ENCODE data around the gene COL11A1.

DNA sequence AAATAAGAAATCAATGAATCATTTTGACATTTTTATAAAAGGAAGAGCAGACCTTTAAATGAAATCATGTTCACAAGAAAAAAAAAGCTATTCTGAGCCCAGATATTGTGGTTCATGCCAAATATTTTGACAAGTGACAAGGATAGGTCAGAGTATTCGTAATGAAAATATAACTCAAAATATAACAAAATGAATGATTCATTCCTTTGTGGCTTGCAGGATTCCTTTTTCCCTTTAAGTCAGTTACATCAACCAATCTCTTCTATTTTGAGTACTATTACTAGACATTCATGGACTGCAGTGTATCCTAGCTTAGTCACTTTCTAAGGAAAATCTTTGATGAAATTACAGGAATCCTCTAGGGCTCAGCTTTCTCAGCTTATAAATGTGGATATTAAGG lies 188.7 kb downstream of the COL11A1 start:
- TF ChIP-seq POLR2AphosphoS2 (IDR thresholded peaks at IDR 0.05; ENCODE audit: low read depth, low read length) (no peak), ZKSCAN1 (IDR thresholded peaks at IDR 0.05; ENCODE audit: low read length) (no peak), U2AF1 (optimal IDR thresholded peaks at IDR 0.05; ENCODE audit: low read depth, low read length) (no peak), ZBTB8A (CRISPR knock-in tag; IDR thresholded peaks at IDR 0.05; ENCODE audit: borderline replicate concordance, low read depth) (no peak), SKIL (CRISPR knock-in tag; IDR thresholded peaks at IDR 0.05; ENCODE audit: borderline replicate concordance) (no peak), MXD4 (CRISPR knock-in tag; IDR thresholded peaks at IDR 0.05) (no peak), ZNF775 (CRISPR knock-in tag; IDR thresholded peaks at IDR 0.05; ENCODE audit: borderline replicate concordance) (no peak), ZNF12 (CRISPR knock-in tag; IDR thresholded peaks at IDR 0.05) (no peak), HCFC1 (IDR thresholded peaks at IDR 0.05; ENCODE audit: low read depth, low read length) (no peak), CBX1 (IDR thresholded peaks at IDR 0.05; ENCODE audit: low read depth) (no peak)
- TF ChIP-seq, protein P1, sequence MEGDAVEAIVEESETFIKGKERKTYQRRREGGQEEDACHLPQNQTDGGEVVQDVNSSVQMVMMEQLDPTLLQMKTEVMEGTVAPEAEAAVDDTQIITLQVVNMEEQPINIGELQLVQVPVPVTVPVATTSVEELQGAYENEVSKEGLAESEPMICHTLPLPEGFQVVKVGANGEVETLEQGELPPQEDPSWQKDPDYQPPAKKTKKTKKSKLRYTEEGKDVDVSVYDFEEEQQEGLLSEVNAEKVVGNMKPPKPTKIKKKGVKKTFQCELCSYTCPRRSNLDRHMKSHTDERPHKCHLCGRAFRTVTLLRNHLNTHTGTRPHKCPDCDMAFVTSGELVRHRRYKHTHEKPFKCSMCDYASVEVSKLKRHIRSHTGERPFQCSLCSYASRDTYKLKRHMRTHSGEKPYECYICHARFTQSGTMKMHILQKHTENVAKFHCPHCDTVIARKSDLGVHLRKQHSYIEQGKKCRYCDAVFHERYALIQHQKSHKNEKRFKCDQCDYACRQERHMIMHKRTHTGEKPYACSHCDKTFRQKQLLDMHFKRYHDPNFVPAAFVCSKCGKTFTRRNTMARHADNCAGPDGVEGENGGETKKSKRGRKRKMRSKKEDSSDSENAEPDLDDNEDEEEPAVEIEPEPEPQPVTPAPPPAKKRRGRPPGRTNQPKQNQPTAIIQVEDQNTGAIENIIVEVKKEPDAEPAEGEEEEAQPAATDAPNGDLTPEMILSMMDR (CRISPR knock-in tag; IDR thresholded peaks at IDR 0.05): no peak
- TF ChIP-seq, protein P2, sequence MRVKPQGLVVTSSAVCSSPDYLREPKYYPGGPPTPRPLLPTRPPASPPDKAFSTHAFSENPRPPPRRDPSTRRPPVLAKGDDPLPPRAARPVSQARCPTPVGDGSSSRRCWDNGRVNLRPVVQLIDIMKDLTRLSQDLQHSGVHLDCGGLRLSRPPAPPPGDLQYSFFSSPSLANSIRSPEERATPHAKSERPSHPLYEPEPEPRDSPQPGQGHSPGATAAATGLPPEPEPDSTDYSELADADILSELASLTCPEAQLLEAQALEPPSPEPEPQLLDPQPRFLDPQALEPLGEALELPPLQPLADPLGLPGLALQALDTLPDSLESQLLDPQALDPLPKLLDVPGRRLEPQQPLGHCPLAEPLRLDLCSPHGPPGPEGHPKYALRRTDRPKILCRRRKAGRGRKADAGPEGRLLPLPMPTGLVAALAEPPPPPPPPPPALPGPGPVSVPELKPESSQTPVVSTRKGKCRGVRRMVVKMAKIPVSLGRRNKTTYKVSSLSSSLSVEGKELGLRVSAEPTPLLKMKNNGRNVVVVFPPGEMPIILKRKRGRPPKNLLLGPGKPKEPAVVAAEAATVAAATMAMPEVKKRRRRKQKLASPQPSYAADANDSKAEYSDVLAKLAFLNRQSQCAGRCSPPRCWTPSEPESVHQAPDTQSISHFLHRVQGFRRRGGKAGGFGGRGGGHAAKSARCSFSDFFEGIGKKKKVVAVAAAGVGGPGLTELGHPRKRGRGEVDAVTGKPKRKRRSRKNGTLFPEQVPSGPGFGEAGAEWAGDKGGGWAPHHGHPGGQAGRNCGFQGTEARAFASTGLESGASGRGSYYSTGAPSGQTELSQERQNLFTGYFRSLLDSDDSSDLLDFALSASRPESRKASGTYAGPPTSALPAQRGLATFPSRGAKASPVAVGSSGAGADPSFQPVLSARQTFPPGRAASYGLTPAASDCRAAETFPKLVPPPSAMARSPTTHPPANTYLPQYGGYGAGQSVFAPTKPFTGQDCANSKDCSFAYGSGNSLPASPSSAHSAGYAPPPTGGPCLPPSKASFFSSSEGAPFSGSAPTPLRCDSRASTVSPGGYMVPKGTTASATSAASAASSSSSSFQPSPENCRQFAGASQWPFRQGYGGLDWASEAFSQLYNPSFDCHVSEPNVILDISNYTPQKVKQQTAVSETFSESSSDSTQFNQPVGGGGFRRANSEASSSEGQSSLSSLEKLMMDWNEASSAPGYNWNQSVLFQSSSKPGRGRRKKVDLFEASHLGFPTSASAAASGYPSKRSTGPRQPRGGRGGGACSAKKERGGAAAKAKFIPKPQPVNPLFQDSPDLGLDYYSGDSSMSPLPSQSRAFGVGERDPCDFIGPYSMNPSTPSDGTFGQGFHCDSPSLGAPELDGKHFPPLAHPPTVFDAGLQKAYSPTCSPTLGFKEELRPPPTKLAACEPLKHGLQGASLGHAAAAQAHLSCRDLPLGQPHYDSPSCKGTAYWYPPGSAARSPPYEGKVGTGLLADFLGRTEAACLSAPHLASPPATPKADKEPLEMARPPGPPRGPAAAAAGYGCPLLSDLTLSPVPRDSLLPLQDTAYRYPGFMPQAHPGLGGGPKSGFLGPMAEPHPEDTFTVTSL (CRISPR knock-in tag; IDR thresholded peaks at IDR 0.05; ENCODE audit: borderline replicate concordance): no peak
- TF ChIP-seq, protein P3, sequence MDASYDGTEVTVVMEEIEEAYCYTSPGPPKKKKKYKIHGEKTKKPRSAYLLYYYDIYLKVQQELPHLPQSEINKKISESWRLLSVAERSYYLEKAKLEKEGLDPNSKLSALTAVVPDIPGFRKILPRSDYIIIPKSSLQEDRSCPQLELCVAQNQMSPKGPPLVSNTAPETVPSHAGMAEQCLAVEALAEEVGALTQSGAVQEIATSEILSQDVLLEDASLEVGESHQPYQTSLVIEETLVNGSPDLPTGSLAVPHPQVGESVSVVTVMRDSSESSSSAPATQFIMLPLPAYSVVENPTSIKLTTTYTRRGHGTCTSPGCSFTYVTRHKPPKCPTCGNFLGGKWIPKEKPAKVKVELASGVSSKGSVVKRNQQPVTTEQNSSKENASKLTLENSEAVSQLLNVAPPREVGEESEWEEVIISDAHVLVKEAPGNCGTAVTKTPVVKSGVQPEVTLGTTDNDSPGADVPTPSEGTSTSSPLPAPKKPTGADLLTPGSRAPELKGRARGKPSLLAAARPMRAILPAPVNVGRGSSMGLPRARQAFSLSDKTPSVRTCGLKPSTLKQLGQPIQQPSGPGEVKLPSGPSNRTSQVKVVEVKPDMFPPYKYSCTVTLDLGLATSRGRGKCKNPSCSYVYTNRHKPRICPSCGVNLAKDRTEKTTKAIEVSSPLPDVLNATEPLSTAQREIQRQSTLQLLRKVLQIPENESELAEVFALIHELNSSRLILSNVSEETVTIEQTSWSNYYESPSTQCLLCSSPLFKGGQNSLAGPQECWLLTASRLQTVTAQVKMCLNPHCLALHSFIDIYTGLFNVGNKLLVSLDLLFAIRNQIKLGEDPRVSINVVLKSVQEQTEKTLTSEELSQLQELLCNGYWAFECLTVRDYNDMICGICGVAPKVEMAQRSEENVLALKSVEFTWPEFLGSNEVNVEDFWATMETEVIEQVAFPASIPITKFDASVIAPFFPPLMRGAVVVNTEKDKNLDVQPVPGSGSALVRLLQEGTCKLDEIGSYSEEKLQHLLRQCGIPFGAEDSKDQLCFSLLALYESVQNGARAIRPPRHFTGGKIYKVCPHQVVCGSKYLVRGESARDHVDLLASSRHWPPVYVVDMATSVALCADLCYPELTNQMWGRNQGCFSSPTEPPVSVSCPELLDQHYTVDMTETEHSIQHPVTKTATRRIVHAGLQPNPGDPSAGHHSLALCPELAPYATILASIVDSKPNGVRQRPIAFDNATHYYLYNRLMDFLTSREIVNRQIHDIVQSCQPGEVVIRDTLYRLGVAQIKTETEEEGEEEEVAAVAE (CRISPR knock-in tag; IDR thresholded peaks at IDR 0.05; ENCODE audit: borderline replicate concordance): no peak
